Testis (tissue), 2 donors: ENCODE results near the gene MARCOL.

Experiments used
- POLR2A ChIP-seq: fragments of 450-650 bp; IDR thresholded peaks from one replicate; pipeline ENCODE4 v1.6.1; 2017; ENCODE audit warnings: antibody characterized with exemption, mild to moderate bottlenecking, moderate library complexity
- TF ChIP-seq, protein P1 (sequence below), 3 experiments: fragments of 450-650 bp in 2 of 3; fragments of 200-600 bp in 1 of 3; sonication (generic) in 1 of 3; IDR thresholded peaks; one replicate each; pipeline ENCODE4 v1.5.1; 2016 to 2019; ENCODE audit warnings: antibody characterized with exemption in 3 of 3, mild to moderate bottlenecking in 2 of 3, moderate library complexity in 1 of 3

DNA sequence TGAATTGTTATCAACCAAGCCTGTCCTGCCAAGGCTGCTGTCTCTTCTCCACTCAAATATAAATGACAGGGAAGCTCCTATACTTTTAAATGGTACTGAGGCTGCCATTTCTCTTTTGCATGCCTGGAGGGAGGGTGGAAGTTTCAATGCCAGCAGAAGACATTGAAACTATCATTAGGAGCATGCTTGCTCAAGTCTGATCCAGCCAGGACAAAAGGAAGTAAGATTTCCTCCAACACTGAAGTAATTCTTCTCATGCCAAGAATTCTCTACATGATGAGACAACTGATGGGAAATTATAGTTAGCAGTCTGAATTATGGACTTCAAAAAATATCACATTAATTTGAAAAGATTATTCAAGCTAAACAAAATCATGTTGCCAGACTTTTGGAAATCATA lies 30.1 kb upstream of the MARCOL start:
- TF ChIP-seq, protein P1, sequence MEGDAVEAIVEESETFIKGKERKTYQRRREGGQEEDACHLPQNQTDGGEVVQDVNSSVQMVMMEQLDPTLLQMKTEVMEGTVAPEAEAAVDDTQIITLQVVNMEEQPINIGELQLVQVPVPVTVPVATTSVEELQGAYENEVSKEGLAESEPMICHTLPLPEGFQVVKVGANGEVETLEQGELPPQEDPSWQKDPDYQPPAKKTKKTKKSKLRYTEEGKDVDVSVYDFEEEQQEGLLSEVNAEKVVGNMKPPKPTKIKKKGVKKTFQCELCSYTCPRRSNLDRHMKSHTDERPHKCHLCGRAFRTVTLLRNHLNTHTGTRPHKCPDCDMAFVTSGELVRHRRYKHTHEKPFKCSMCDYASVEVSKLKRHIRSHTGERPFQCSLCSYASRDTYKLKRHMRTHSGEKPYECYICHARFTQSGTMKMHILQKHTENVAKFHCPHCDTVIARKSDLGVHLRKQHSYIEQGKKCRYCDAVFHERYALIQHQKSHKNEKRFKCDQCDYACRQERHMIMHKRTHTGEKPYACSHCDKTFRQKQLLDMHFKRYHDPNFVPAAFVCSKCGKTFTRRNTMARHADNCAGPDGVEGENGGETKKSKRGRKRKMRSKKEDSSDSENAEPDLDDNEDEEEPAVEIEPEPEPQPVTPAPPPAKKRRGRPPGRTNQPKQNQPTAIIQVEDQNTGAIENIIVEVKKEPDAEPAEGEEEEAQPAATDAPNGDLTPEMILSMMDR (IDR thresholded peaks at IDR 0.05) = no peak
- TF ChIP-seq POLR2A = no peak
